Coronary artery (tissue), 2 donors: ENCODE measurements around the gene SDK2.

Experiments
- DNase-seq: peaks from one replicate; pipeline ENCODE4 v3.0.0-alpha.2; 2017; ENCODE audit warnings: low spot score
- H3K27ac ChIP-seq, 2 donors: fragments of 200-600 bp; sonication (generic); one replicate each; pipeline ENCODE4 v1.5.1; 2016 to 2019
- H3K4me3 ChIP-seq: fragments of 200-600 bp; sonication (generic); 2 replicates; pipeline ENCODE4 v1.5.1; 2016; ENCODE audit warnings: mild to moderate bottlenecking, moderate library complexity
- CTCF ChIP-seq: fragments of 200-600 bp; sonication (generic); IDR thresholded peaks from one replicate; pipeline ENCODE4 v1.5.1; 2019; ENCODE audit warnings: antibody characterized with exemption

Gene SDK2

GRCh38 chr17:73541561-73541981, 102.7 kb downstream of the SDK2 start:
- no peak for DNase-seq
- H3K27ac ChIP-seq, result no peak overlapping the region
- no peak overlapping the region for H3K4me3 ChIP-seq
- no peak for TF ChIP-seq CTCF

DNA sequence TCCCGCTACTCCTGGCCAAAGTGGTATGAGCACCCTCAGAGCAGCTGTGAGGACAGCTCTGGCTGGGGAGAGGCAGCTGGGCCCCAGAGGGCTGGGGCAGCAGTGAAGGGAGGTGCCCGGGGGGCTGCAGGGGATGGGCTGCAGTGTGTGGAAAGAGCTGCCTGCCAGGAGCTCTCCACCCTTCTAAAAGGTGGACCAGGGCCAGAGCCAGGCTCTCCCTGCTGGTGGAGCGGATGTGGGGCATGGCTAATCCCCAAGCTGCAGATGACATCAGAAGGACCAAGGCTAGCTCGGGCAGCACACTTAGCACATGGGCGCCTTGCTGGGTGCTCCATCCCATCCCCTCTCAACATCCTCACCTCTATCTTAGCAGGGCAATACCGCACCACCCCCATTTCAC, 103.1 kb downstream of the SDK2 start:
- Histone ChIP-seq H3K27ac (no peak overlapping the region), H3K4me3 (no peak overlapping the region)
- no peak for DNase-seq
- TF ChIP-seq CTCF, result no peak

- Histone ChIP-seq H3K4me3 (no peak overlapping the region), H3K27ac (no peak overlapping the region)
- no peak for DNase-seq
- TF ChIP-seq CTCF, result no peak
Observed at GRCh38 chr17:73539166-73539565, 105.1 kb downstream of the SDK2 start.

GRCh38 chr17:73538445-73538844, 105.8 kb downstream of the SDK2 start:
- TF ChIP-seq CTCF, result no peak
- Histone ChIP-seq H3K27ac (no peak overlapping the region), H3K4me3 (no peak overlapping the region)
- DNase-seq, result no peak

DNA sequence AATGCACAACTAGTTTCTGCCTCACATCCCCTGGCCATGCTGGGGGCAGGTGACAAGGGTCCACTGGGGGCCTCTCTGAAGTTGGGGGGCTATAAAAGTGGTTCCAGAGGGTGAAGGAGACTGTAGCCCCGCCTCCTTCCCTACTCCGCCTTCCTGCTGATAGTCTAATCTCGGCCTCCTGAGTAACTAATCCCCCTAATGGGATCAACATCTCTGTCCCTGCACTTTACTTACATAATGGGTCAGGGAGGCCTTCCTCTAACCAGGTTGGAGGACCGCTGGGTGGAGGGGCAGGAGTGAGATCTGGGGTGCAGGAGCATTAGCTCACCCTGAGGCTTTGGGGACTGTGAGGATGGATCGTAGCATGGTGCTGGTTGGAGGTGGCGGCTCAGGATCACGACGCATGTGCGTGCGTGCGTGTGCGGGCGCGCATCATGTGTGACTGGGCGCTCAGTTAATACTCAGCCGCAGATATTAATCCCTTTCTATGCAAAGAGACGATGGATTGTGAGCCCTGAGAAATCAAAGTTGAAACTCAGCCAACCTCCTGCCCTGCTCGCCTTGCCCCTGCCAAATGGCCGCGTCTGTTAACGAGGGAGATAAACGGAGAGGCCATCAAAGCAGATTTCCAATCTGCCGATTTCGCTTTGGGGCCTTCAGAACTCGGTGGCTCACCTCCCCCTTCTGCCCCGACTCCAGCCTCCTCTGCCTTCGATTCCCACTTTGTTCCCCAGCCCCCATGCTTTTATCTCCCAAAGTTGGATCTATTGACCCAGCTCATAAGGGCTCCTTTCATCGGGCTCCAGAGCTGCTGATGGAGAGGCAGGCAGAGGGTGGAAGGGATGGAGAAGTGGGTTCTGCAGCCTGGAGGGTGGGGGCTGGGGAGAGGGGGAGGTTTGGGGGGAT, 107.3 kb downstream of the SDK2 start:
- DNase-seq, result no peak
- no peak overlapping the region for H3K4me3 ChIP-seq
- no peak overlapping the region for H3K27ac ChIP-seq
- no peak for TF ChIP-seq CTCF

GRCh38 chr17:73535746-73536145, 108.5 kb downstream of the SDK2 start:
- TF ChIP-seq CTCF, result no peak
- Histone ChIP-seq H3K4me3 (no peak overlapping the region), H3K27ac (no peak overlapping the region)
- no peak for DNase-seq

DNA sequence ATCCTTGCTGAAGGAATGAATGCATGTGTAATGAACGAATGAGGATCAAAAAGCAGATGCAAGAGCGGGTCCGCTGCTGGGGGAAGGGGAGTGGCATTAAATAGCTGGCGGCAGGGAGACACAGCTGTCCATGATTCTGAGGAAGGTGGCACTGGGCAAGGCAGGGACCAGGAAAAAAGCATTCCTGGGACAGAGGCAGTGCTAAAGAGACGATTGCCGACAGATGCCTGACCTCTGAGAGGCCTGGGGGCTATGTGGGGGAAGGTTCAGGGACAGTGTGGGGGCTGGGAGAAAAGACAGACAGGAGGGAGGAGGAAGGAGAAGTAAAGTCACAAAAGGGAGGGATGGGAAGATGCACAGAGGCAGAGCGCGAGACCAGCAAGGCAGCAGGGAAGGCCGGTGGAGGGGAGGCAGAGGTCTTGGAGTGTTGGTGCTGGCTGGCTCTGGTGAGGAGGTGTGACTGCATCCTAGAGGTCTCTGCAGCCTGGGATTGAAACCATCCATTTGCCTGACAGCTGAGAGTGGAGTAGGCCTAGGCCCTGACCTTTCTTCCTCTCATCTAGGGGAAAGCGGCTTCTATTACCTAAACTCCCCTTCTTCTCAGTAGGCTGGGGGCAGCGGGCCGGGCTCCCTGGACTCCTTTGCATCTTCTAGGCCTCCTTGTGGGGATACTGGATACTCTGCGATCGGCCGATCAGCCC, 109.9 kb downstream of the SDK2 start:
- no peak for DNase-seq
- no peak overlapping the region for H3K4me3 ChIP-seq
- TF ChIP-seq CTCF, result no peak

More for the DNA sequence above, 109.9 kb downstream of the SDK2 start:
- H3K27ac ChIP-seq, result no peak overlapping the region
